PFSK-1 (cell line): ENCODE results near the gene EYA2.

Experiments used
- POLR2AphosphoS5 ChIP-seq: IDR thresholded peaks from 2 replicates; pipeline ENCODE4 v1.6.1; 2012; ENCODE audit warnings: low read depth, mild to moderate bottlenecking, control low read depth, low read length, moderate library complexity
- REST ChIP-seq, 2 experiments: IDR thresholded peaks; 2 replicates each; pipeline versions ENCODE4 v1.6.1 to v1.8.0; 2011 to 2012; ENCODE audit warnings: low read depth in 2 of 2, low read length in 2 of 2, control low read depth in 1 of 2, inconsistent platforms in 1 of 2, mild to moderate bottlenecking in 1 of 2, moderate library complexity in 1 of 2; ENCODE audit not compliant: insufficient read depth in 1 of 2
- TAF1 ChIP-seq: IDR thresholded peaks from 2 replicates; pipeline ENCODE4 v1.6.1; 2012; ENCODE audit warnings: low read length, control low read depth, borderline replicate concordance; ENCODE audit not compliant: insufficient read depth

- no peak for TF ChIP-seq TAF1
- no peak for TF ChIP-seq REST (IDR thresholded peaks at IDR 0.05; ENCODE audit: insufficient read depth in 1 of 2, low read depth in 2 of 2, low read length in 2 of 2)
- no peak for TF ChIP-seq POLR2AphosphoS5
These were observed 139.0 kb downstream of the EYA2 start for GRCh38 chr20:47033665-47034064.
